ENCODE results near the gene KCNK4.
"Not testable (repeated sequence)": the region's sequence is repeated elsewhere in the genome, so short reads cannot be mapped to it uniquely, and the experiment has no call there.

The KCNK4 gene

GRCh38 chr11:64322925-64323260 is 31.8 kb downstream of the KCNK4 start:
- DNase-seq (ENCODE audit: low read depth in 2 of 3, low spot score in 1 of 3), result no peak

GRCh38 chr11:64323373-64323772 is 32.3 kb downstream of the KCNK4 start:
- DNase-seq (ENCODE audit: low read depth in 2 of 3, low spot score in 1 of 3), result no peak

- DNase-seq (ENCODE audit: low read depth in 2 of 3, low spot score in 1 of 3), result not testable (repeated sequence)
Measured at GRCh38 chr11:64323984-64324383, 32.9 kb downstream of the KCNK4 start.

- no peak for DNase-seq (ENCODE audit: low read depth in 2 of 3, low spot score in 1 of 3)
Measured at GRCh38 chr11:64324692-64325469, 33.8 kb downstream of the KCNK4 start.

- DNase-seq (ENCODE audit: low read depth in 2 of 3, low spot score in 1 of 3), result no peak
Measured at GRCh38 chr11:64327375-64327774, 36.3 kb downstream of the KCNK4 start.

GRCh38 chr11:64327993-64328392 is 36.9 kb downstream of the KCNK4 start:
- no peak for DNase-seq (ENCODE audit: low read depth in 2 of 3, low spot score in 1 of 3)

- DNase-seq (ENCODE audit: low read depth in 2 of 3, low spot score in 1 of 3), result no peak
Measured at GRCh38 chr11:64330888-64331287, 39.8 kb downstream of the KCNK4 start.

GRCh38 chr11:64331569-64332371 is 40.7 kb downstream of the KCNK4 start:
- peak; percentile 62 to 75 (median 70) for DNase-seq (ENCODE audit: low read depth in 2 of 3, low spot score in 1 of 3)

- DNase-seq (ENCODE audit: low read depth in 2 of 3, low spot score in 1 of 3), result no peak
Measured at GRCh38 chr11:64333556-64333955, 42.5 kb downstream of the KCNK4 start.

- peak in 1 of 3 donors; percentile 51 for DNase-seq (ENCODE audit: low read depth in 2 of 3, low spot score in 1 of 3)
Measured at GRCh38 chr11:64334764-64335735, 43.9 kb downstream of the KCNK4 start.

- DNase-seq (ENCODE audit: low read depth in 2 of 3, low spot score in 1 of 3), result no peak
Measured at GRCh38 chr11:64337538-64338249, 46.6 kb downstream of the KCNK4 start.

- DNase-seq (ENCODE audit: low read depth in 2 of 3, low spot score in 1 of 3), result no peak
Measured at GRCh38 chr11:64338716-64339115, 47.6 kb downstream of the KCNK4 start.

- DNase-seq (ENCODE audit: low read depth in 2 of 3, low spot score in 1 of 3), result no peak
Measured at GRCh38 chr11:64339286-64339685, 48.2 kb downstream of the KCNK4 start.

- peak; percentile 66 to 76 (median 74) for DNase-seq (ENCODE audit: low read depth in 2 of 3, low spot score in 1 of 3)
Measured at GRCh38 chr11:64339754-64340408, 48.8 kb downstream of the KCNK4 start, which contains the start of gene CCDC88B. TSS of gene CCDC88B (plus strand) at chr11:64340204. CDS start at chr11:64340267, 63 bp downstream.

GRCh38 chr11:64340671-64341335 is 49.7 kb downstream of the KCNK4 start:
- DNase-seq (ENCODE audit: low read depth in 2 of 3, low spot score in 1 of 3), result peak; percentile 73 to 88 (median 73)

GRCh38 chr11:64341429-64341828 is 50.3 kb downstream of the KCNK4 start:
- no peak for DNase-seq (ENCODE audit: low read depth in 2 of 3, low spot score in 1 of 3)

GRCh38 chr11:64341851-64342791 is 51.0 kb downstream of the KCNK4 start:
- DNase-seq (ENCODE audit: low read depth in 2 of 3, low spot score in 1 of 3), result peak; percentile 88 to 97 (median 90)

Data from stimulated activated CD4-positive, alpha-beta T cell treated with anti-CD3 and anti-CD28 coated beads, Interleukin-12 subunit alpha, Interleukin-12 subunit beta, amount 100 ng/mL, for 48 hours (primary cell).